GM20431 (cell line): ENCODE measurements around the gene ITPR1.

ENCODE experiments used
- in situ Hi-C: fragments of 300-500 bp; cut with MseI, MboI; formaldehyde crosslinking; loops from one replicate; pipeline ENCODE4 v1.15.0; 2020; ENCODE audit warnings: low sequenced_read_pairs; ENCODE audit not compliant: unreplicated experiment

ITPR1 gene

GRCh38 chr3:4698125-4698821, 205.1 kb downstream of the ITPR1 start:
- in situ Hi-C loops, result no loop called here

- in situ Hi-C loops, result no loop called here
These were observed 209.9 kb downstream of the ITPR1 start for GRCh38 chr3:4703054-4703480.

- in situ Hi-C loops, result no loop called here
These were observed 211.4 kb downstream of the ITPR1 start for GRCh38 chr3:4704552-4704951.

- in situ Hi-C loops, result no loop called here
These were observed 214.2 kb downstream of the ITPR1 start for GRCh38 chr3:4707324-4707723.

- in situ Hi-C loops, result no loop called here
These were observed 215.1 kb downstream of the ITPR1 start for GRCh38 chr3:4708230-4708629.

- in situ Hi-C loops, result no loop called here
These were observed 216.2 kb downstream of the ITPR1 start for GRCh38 chr3:4709341-4709740.

GRCh38 chr3:4710191-4710590, 217.0 kb downstream of the ITPR1 start:
- in situ Hi-C loops, result loop anchor here (10.0 kb wide), 1 partner anchor 345 kb away; no protein-coding TSS in a partner anchor

GRCh38 chr3:4711680-4711992, 218.5 kb downstream of the ITPR1 start:
- in situ Hi-C loops, result loop anchor here (10.0 kb wide), 1 partner anchor 343 kb away; no protein-coding TSS in a partner anchor

- in situ Hi-C loops, result loop anchor here (10.0 kb wide), 1 partner anchor 343 kb away; no protein-coding TSS in a partner anchor
These were observed 219.0 kb downstream of the ITPR1 start for GRCh38 chr3:4712109-4712508.

GRCh38 chr3:4714045-4714444, 220.9 kb downstream of the ITPR1 start:
- in situ Hi-C loops, result loop anchor here (10.0 kb wide), 1 partner anchor 341 kb away; no protein-coding TSS in a partner anchor

GRCh38 chr3:4716266-4716665, 223.1 kb downstream of the ITPR1 start:
- in situ Hi-C loops, result loop anchor here (10.0 kb wide), 1 partner anchor 339 kb away; no protein-coding TSS in a partner anchor

GRCh38 chr3:4716706-4717362, 223.7 kb downstream of the ITPR1 start:
- in situ Hi-C loops, result loop anchor here (10.0 kb wide), 1 partner anchor 338 kb away; no protein-coding TSS in a partner anchor

- in situ Hi-C loops, result loop anchor here (10.0 kb wide), 1 partner anchor 337 kb away; no protein-coding TSS in a partner anchor
These were observed 224.2 kb downstream of the ITPR1 start for GRCh38 chr3:4717363-4717740.

- in situ Hi-C loops, result loop anchor here (10.0 kb wide), 1 partner anchor 337 kb away; no protein-coding TSS in a partner anchor
These were observed 225.1 kb downstream of the ITPR1 start for GRCh38 chr3:4718179-4718736.

GRCh38 chr3:4719046-4719501, 225.9 kb downstream of the ITPR1 start:
- in situ Hi-C loops, result loop anchor here (10.0 kb wide), 1 partner anchor 336 kb away; no protein-coding TSS in a partner anchor

GRCh38 chr3:4720316-4721075, 227.3 kb downstream of the ITPR1 start:
- in situ Hi-C loops, result no loop called here

GRCh38 chr3:4721511-4721911, 228.4 kb downstream of the ITPR1 start:
- in situ Hi-C loops, result no loop called here

GRCh38 chr3:4722103-4722502, 229.0 kb downstream of the ITPR1 start:
- in situ Hi-C loops, result no loop called here

GRCh38 chr3:4724051-4724629, 231.0 kb downstream of the ITPR1 start:
- in situ Hi-C loops, result no loop called here

- in situ Hi-C loops, result no loop called here
These were observed 233.4 kb downstream of the ITPR1 start for GRCh38 chr3:4726549-4726948.
